ENCODE measurements around the gene PSMD2. TPM values are rescaled to one million over a fixed set of nuclear protein-coding genes. Genes with fewer than 3 reads are reported as not detected.
"Not testable (repeated sequence)": the region's sequence is repeated elsewhere in the genome, so short reads cannot be mapped to it uniquely, and the experiment has no call there.

Gene PSMD2
- 191 TPM for total RNA-seq (ENCODE audit: insufficient read depth, low replicate concordance)

GRCh38 chr3:184298759-184299487, at the start of gene PSMD2:
PSMD2 (plus strand) TSS chr3:184299241; CDS start chr3:184299267, 26 bp downstream.
- peak; percentile 98 for DNase-seq (ENCODE audit: low spot score)

DNA sequence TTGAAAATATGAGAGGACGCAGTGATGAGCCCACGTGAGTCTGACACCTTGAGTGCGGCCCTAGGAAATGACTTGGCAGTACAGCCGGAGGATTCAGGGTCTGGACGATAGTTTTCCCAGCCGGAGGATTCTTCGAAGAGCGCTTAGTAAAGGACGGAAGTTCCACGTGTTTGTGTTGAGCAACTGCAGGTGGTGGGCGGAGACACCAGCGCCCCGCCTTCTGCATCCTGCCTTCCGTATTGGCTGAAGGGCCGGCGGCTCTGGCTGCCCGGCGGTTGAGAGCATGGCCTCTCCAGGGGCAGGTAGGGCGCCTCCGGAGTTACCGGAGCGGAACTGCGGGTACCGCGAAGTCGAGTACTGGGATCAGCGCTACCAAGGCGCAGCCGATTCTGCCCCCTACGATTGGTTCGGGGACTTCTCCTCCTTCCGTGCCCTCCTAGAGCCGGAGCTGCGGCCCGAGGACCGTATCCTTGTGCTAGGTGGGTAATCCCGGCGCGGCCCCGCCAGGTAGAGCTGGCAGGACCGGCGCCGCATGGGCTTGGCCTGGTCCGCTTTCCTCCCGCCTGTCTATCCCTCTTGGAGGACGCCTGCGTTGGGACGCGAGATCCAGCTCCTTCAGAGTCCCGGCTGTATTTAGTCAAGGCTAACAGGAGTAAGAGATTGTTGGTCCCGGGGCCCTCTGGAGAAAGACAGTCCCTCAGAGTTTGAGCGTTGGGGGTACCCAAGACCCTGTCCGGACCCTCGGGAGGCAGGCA, 49.5 kb upstream of the PSMD2 start, which contains the start of gene EEF1AKMT4:
Gene EEF1AKMT4, plus strand, starts transcription at position 261 of the 755 bp plus-strand sequence. Its CDS starts 23 bp downstream, at position 284.
- DNase-seq (ENCODE audit: low spot score) = peak; percentile 98

- peak; percentile 86 for DNase-seq (ENCODE audit: low spot score)
Measured at GRCh38 chr3:184250167-184250828, 48.7 kb upstream of the PSMD2 start.

DNA sequence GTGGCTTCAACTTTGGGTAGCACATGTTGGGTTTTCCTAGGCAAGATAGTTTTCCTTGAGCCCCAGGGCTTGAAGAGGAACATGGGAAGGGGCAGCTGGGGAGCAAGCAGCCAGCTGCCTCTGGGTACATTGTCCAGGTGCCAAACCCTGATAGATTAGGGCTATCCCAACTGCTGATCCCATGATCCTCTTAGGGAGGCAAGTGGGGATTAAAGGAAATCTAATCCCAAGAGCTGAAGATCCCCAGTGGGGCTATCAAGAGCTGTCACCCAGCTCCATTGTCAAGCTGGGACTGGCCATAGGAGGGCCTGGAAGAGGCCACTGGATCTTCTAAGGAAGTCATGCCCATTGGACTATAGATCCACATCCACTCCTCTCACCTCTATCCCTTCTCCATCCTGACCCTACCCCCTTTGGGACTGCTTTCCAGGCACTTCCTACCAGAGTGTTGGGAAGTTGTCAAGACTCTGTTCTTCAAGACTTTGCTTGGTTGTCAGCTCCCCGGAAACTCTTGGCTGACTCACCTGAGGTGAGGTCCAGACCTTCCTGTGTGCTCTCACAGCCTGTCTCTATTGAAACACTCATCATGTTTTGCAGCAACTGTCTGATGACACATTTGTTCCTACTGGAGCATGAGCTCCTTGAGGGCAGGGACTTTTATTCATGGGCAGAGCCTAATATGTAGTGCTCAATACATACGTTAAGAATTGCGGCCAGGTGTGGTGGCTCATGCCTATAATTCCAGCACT, 43.6 kb upstream of the PSMD2 start:
- DNase-seq (ENCODE audit: low spot score) = no peak

DNA sequence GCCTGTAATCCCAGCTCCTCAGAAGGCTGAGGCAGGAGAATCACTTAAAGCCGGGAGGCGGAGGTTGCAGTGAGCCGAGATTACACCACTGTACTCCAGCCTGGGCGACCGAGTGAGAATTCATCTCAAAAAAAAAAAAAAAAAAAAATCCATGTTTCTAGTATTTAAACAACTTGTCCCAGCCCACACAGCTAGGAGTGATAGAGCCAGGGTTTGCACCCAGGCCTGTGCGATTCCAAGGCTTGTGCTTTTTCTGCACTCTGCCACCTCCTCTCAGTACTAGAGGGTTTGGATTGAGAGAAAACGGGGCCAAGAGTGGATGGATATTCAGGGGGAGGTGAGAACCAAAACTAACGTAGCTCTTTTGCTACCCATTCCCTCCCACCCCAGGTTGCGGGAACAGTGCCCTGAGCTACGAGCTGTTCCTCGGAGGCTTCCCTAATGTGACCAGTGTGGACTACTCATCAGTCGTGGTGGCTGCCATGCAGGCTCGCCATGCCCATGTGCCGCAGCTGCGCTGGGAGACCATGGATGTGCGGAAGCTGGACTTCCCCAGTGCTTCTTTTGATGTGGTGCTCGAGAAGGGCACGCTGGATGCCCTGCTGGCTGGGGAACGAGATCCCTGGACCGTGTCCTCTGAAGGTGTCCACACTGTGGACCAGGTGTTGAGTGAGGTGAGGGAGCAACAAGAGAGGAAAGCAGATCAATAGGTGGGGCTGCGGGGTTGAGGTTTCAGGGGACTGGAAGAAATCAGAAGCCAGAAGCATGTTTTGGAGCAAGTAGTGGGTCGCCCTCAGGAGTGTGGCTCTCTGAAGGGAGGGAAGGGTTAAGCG, 41.7 kb upstream of the PSMD2 start:
- DNase-seq (ENCODE audit: low spot score) = no peak

- DNase-seq (ENCODE audit: low spot score) = no peak
Measured at GRCh38 chr3:184258926-184259325, 40.1 kb upstream of the PSMD2 start.

DNA sequence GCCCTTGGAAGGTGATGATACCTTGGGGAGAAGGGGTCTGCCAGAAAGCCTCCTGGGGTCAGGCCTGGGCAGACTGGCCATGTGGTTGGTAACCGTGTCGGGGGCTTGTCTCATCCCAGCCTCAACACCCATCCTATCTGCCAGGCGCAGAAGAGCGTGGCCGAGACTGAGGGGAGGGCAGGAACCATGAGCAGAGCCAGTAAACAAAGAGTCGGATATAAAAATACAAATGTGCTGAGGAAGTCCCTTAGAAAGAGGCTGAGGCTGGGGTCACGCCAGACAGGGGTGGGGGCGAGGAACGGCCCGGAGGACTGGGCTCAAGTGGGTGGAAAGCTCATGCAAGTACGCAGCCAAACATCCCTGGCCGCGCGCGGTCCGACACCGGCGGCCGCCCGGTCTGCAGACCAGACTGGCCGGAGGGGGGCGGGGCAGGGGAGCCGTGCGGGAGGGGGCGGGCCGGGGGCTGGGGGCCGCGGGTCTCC, 39.6 kb upstream of the PSMD2 start:
- no peak for DNase-seq (ENCODE audit: low spot score)

DNA sequence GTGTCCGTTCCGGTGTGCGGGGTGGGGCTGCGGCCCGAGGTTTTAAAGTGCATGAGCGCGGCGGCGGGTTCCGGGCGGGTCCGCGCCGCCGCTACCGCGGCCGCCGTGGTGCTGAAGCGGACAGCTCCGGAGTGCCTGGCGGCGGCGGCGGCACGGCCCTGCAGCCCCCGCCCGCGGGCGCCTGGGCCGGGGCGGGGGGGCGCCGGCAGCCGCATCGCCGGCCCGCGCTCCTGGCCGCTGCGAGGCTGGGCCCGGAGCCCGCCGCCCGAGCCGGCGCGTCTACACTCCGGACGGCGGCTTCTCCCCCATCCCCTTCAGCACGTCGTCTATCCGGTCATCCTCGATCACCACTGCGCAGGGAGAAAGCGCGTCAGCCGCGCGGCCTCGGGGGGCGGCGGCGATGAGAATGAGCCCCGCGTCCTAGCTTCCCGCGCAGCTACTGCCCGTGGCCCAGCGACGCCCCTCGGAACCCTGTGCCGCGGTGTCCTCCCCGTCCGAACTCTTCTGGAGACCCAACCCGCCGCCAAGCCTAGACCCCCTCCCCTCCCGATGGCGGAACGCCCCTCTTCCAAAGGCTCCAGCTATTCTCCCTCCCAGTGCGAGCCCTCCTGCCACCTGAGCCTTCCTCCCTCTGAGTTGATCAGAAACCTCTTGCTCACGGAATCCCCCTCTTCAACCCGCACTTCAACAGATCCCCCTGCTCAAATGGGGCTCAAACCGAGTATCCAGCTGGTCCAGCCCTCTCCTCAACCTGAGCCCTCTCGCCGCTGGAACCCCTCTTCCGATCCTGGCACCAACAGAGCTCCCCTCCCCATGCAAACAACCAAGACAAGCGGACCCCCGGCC, 38.9 kb upstream of the PSMD2 start:
- DNase-seq (ENCODE audit: low spot score) = peak; percentile 12

DNA sequence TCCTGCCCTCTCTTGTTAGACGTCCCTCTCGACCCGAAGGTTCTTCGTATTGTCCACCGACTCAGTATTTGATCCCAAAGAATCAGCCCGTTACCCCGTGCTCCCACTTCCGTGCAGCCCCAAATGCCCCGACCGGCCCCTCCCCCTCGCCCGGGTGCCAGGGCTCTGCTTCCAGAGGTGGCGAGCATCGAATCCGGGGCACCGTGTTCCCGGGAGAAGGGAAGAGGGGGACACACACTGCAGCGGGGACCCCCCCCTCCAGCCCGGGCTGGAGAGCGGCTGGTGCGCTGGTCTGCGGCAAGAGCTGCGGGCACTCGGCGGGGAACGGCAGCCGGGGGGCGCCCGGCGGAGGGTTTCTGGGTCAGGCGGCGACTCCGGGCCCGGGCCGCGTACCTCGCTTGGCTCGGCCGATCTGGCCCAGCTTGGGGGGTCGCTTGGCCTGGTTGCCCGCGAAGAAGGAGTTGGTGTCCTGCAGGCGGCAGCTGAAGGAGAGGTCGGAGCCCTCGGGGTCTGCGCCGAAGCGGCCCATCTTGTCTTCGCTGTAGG, 38.2 kb upstream of the PSMD2 start:
- DNase-seq (ENCODE audit: low spot score) = no peak

DNA sequence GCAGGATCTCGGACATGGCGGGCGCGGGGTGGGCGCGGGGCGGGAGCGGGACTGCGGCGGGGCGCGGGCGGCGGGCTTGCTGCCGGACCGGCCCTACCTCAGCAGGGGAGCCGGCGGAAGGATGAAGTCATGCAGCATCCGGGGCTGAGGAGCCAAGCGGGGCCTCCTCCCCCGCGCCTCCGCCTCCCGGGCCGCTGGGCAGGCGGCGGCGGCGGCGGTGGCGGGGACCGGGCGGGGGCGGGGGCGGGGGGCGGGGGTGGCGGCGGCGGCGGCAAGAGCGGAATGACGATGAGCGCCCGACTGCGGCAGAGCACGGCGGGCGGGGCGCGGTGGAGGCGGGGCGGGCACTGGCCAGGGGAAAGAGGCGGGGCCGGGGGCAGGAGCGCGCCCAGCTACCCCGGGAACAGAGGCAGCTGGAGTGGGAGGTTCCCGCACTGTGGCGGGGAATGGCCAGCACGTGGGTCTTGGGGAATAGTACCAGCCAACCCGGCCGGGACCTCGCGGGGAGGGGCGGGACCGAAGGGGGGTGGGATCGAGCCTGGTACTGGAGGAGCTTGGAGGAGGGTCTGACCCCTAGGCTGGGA, 37.7 kb upstream of the PSMD2 start, which contains the start of gene CAMK2N2:
Gene CAMK2N2, minus strand, starts transcription at position 284 of the 584 bp plus-strand sequence. Its CDS starts 268 bp downstream, at position 16.
- DNase-seq (ENCODE audit: low spot score) = peak; percentile 10

GRCh38 chr3:184261854-184262763, 36.9 kb upstream of the PSMD2 start:
- no peak for DNase-seq (ENCODE audit: low spot score)

DNA sequence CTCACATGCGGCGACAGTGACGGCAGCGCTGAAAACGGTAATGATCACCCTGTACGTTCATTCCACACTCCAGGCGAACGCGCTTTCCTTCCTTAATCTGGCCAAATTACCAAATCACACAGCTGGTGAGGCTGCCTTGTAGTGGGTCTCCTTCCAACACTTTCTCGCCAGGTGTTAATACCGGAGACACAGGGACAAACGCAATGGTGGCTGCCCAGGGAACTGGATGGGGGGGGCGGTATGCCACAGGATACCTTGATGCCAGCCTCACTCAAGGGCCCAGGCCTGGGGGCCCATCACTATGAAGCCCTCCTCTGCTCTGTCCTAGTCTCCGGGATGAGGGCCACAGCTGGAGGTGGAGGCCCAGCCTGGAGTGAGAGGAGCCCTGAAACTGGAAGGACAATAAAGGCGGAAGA, 36.3 kb upstream of the PSMD2 start:
- no peak for DNase-seq (ENCODE audit: low spot score)

DNA sequence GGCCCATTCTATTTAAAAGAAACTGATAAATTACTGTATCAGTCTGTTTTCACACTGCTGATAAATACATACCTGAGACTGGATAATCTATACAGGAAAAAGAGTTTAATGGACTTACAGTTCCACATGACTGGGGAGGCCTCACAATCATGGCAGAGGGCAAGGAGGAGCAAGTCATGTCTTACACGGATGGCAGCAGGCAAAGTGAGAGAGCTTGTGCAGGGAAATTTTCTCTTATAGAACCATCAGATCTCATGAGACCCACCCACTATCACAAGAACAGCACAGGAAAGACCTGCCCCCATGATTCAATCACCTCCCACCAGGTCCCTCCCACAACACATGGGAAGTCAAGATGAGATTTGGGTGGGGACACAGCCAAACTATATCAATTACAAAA, 31.8 kb upstream of the PSMD2 start:
- DNase-seq (ENCODE audit: low spot score) = not testable (repeated sequence)

GRCh38 chr3:184272269-184272668, 26.8 kb upstream of the PSMD2 start:
- DNase-seq (ENCODE audit: low spot score) = no peak

DNA sequence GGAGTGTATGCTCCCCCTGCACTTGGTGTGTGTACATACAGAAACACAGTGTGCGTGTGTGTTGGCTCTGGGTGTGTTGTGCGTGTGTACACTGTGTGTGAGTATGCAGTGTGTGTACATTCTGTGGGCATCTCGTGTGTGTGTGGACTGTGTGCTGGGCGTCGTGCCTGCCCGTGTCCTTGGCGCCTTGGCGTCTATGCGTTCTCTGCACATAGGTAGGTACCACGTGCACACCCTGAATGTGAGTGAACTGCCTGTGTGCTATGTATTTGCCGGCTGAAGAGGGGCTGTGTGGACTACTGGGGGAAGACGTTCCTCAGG, 23.7 kb upstream of the PSMD2 start:
- no peak for DNase-seq (ENCODE audit: low spot score)

GRCh38 chr3:184275961-184276910, 22.8 kb upstream of the PSMD2 start, which contains the start of gene ECE2:
ECE2 (plus strand) TSS chr3:184276022; CDS start chr3:184276154, 132 bp downstream.
- DNase-seq (ENCODE audit: low spot score) = no peak

Measured in umbilical cord (tissue), 2 donors.